Left ventricle myocardium inferior (tissue), 1 donor: Measurements from ENCODE around the gene CSAD. TPM values are rescaled to one million over a fixed set of nuclear protein-coding genes. Genes with fewer than 3 reads are reported as not detected.

Experiments used
- DNase-seq: peaks from one replicate; pipeline ENCODE4 v3.0.0-alpha.2; 2020
- H3K27ac ChIP-seq: fragments of 200-600 bp; replicated peaks from 2 replicates; pipeline ENCODE4 v1.8.0; 2021
- H3K27me3 ChIP-seq: fragments of 200-600 bp; 2 replicates; pipeline ENCODE4 v1.8.0; 2021; ENCODE audit warnings: low read depth
- H3K36me3 ChIP-seq: fragments of 200-600 bp; 2 replicates; pipeline ENCODE4 v1.8.0; 2021
- H3K4me1 ChIP-seq: fragments of 200-600 bp; 2 replicates; pipeline ENCODE4 v1.8.0; 2021
- H3K4me3 ChIP-seq: fragments of 200-600 bp; 2 replicates; pipeline ENCODE4 v1.8.0; 2021; ENCODE audit warnings: mild to moderate bottlenecking, moderate library complexity
- H3K9me3 ChIP-seq: fragments of 200-600 bp; replicated peaks from 2 replicates; pipeline ENCODE4 v1.8.0; 2021
- CTCF ChIP-seq: fragments of 200-600 bp; IDR thresholded peaks from 2 replicates; pipeline ENCODE4 v1.8.0; 2021; ENCODE audit warnings: antibody characterized with exemption, mild to moderate bottlenecking, borderline replicate concordance
- intact Hi-C: fragments of 100-400 bp; cut with micrococcal nuclease; formaldehyde crosslinking; loops from one replicate; pipeline ENCODE4 v1.11.0; 2022
- total RNA-seq: library from RNA; stranded (reverse); fragmentation: NEBNext Ultra II Directional; extraction: Animal tissue kit (Norgen Biotek cat#: 25700); gene quantifications from one replicate; pipeline ENCODE4 v1.2.1, GENCODE V29; 2021
- donor health status: DM: no; HTN: yes; CAD: no; lungs with severe emphysema.

Gene CSAD
- total RNA-seq, 1 donor from 2014 or later, result 12.2 TPM

GRCh38 chr12:53133722-53134121, 47.0 kb downstream of the CSAD start:
- intact Hi-C loops, result no loop called here
- TF ChIP-seq CTCF, result no peak
- no peak overlapping the region for H3K4me3 ChIP-seq
- DNase-seq, result no peak
- no peaks in the 10 kb centered on the region for H3K27me3 ChIP-seq
- no peak overlapping the region for H3K27ac ChIP-seq
- H3K4me1 ChIP-seq, result no peaks in the 10 kb centered on the region
- peaks cover 12% of the 10 kb centered on the region for H3K9me3 ChIP-seq
- H3K36me3 ChIP-seq, result no peaks in the 10 kb centered on the region

- intact Hi-C loops, result no loop called here
- no peaks in the 10 kb centered on the region for H3K27me3 ChIP-seq
- H3K4me1 ChIP-seq, result no peaks in the 10 kb centered on the region
- H3K4me3 ChIP-seq, result no peak overlapping the region
- H3K9me3 ChIP-seq, result peaks cover 5% of the 10 kb centered on the region
- no peaks in the 10 kb centered on the region for H3K36me3 ChIP-seq
- no peak for TF ChIP-seq CTCF
- no peak for DNase-seq
- no peak overlapping the region for H3K27ac ChIP-seq
These were observed 48.9 kb downstream of the CSAD start for GRCh38 chr12:53131844-53132243.

GRCh38 chr12:53128780-53129569, 51.8 kb downstream of the CSAD start:
- no peak for DNase-seq
- intact Hi-C loops, result no loop called here
- Histone ChIP-seq H3K27ac (no peak overlapping the region), H3K4me1 (no peaks in the 10 kb centered on the region), H3K4me3 (no peak overlapping the region), H3K9me3 (no peaks in the 10 kb centered on the region), H3K27me3 (no peaks in the 10 kb centered on the region), H3K36me3 (no peaks in the 10 kb centered on the region)
- no peak for TF ChIP-seq CTCF

- Histone ChIP-seq H3K27ac (no peak overlapping the region), H3K27me3 (no peaks in the 10 kb centered on the region), H3K9me3 (no peaks in the 10 kb centered on the region), H3K4me3 (no peak overlapping the region), H3K4me1 (no peaks in the 10 kb centered on the region), H3K36me3 (no peaks in the 10 kb centered on the region)
- intact Hi-C loops, result no loop called here
- no peak for DNase-seq
- no peak for TF ChIP-seq CTCF
These were observed 53.6 kb downstream of the CSAD start for GRCh38 chr12:53127169-53127568.

- intact Hi-C loops, result no loop called here
- Histone ChIP-seq H3K36me3 (no peaks in the 10 kb centered on the region), H3K9me3 (no peaks in the 10 kb centered on the region), H3K4me1 (no peaks in the 10 kb centered on the region), H3K27me3 (no peaks in the 10 kb centered on the region), H3K27ac (no peak overlapping the region), H3K4me3 (no peak overlapping the region)
- no peak for TF ChIP-seq CTCF
- no peak for DNase-seq
These were observed 56.4 kb downstream of the CSAD start for GRCh38 chr12:53124352-53124723.
